DND-41 (cell line): Measurements from ENCODE around the gene CFAP20DC.
"Not testable (repeated sequence)": the region's sequence is repeated elsewhere in the genome, so short reads cannot be mapped to it uniquely, and the experiment has no call there.

Source experiments
- ATAC-seq: fragments of 200-7000 bp; cut with Tn5 transposase; 3 replicates; pipeline ENCODE4 v1.9.1; 2021; ENCODE audit warnings: low read depth; ENCODE audit not compliant: insufficient read depth
- DNase-seq: peaks from one replicate; pipeline ENCODE4 v3.0.0-alpha.2; 2020
- H2AFZ ChIP-seq: 2 replicates; pipeline ENCODE4 v1.6.0; 2012; ENCODE audit warnings: low read depth, low read length
- H3K27ac ChIP-seq: 2 replicates; pipeline ENCODE4 v1.5.1; 2012; ENCODE audit warnings: low read length, inconsistent platforms
- H3K27me3 ChIP-seq: fragments of 200-600 bp; sonication (generic); 2 replicates; pipeline ENCODE4 v1.6.0; 2012; ENCODE audit warnings: low read length, mild to moderate bottlenecking, inconsistent platforms; ENCODE audit not compliant: insufficient read depth, poor library complexity
- H3K36me3 ChIP-seq: 2 replicates; pipeline ENCODE4 v1.5.1; 2012; ENCODE audit warnings: low read length, inconsistent platforms; ENCODE audit not compliant: insufficient read depth
- H3K4me1 ChIP-seq: 2 replicates; pipeline ENCODE4 v1.5.1; 2012; ENCODE audit warnings: mild to moderate bottlenecking, low read length; ENCODE audit not compliant: insufficient read depth
- H3K4me2 ChIP-seq: 2 replicates; pipeline ENCODE4 v1.6.0; 2012; ENCODE audit warnings: mild to moderate bottlenecking, moderate library complexity, low read length, inconsistent platforms; ENCODE audit not compliant: insufficient read depth
- H3K4me3 ChIP-seq, 2 experiments: fragments of 200-600 bp in 1 of 2; shearing (Covaris generic) in 1 of 2; 2 replicates each; pipeline ENCODE4 v1.5.1; 2012 to 2016; ENCODE audit warnings: inconsistent platforms in 2 of 2, low read length in 2 of 2, mild to moderate bottlenecking in 2 of 2, low read depth in 1 of 2, moderate library complexity in 1 of 2
- H3K79me2 ChIP-seq: 2 replicates; pipeline ENCODE4 v1.6.0; 2012; ENCODE audit warnings: low read length, inconsistent platforms; ENCODE audit not compliant: insufficient read depth
- H3K9ac ChIP-seq: 2 replicates; pipeline ENCODE4 v1.6.0; 2012; ENCODE audit warnings: low read depth, mild to moderate bottlenecking, inconsistent platforms, low read length, moderate library complexity
- H3K9me3 ChIP-seq: 2 replicates; pipeline ENCODE4 v1.5.1; 2012; ENCODE audit warnings: low read length, moderate library complexity, mild to moderate bottlenecking, inconsistent platforms; ENCODE audit not compliant: insufficient read depth, severe bottlenecking
- H4K20me1 ChIP-seq: 2 replicates; pipeline ENCODE4 v1.6.0; 2012; ENCODE audit warnings: low read length; ENCODE audit not compliant: insufficient read depth
- EZH2 ChIP-seq: IDR thresholded peaks from 3 replicates; pipeline ENCODE4 v1.6.1; 2012; ENCODE audit warnings: borderline replicate concordance, low read depth, mild to moderate bottlenecking, moderate library complexity, low read length, inconsistent platforms; ENCODE audit not compliant: severe bottlenecking
- TF ChIP-seq, protein P1 (sequence below): IDR thresholded peaks from 2 replicates; pipeline ENCODE4 v1.5.1; 2012; ENCODE audit warnings: borderline replicate concordance, low read length, moderate library complexity, mild to moderate bottlenecking; ENCODE audit not compliant: poor library complexity, severe bottlenecking; ENCODE audit errors: extremely low read depth

The CFAP20DC gene

DNA sequence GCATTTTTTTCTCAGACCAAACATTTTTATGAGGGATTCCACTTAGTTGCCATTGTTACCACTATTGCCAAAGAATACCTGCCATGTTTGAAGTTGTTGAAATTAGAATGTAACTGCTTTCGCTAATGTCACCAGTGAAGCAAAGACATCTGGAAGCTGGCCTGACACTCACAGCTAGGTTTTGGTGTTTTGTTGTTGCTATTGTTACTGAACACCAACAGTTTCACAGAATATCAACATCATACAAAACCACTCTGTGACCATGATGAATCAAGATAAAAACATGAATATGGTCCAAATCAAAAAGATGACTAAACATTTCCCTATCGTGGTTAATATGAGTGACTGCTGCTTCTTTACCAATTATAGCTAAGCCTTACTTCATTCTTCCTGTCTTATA lies 6.9 kb upstream of the CFAP20DC start:
- Histone ChIP-seq H3K9ac (no peak overlapping the region), H3K27me3 (no peaks in the 10 kb centered on the region), H3K4me3 (no peak overlapping the region), H3K9me3 (no peaks in the 10 kb centered on the region), H3K4me2 (no peak overlapping the region), H2AFZ (no peak overlapping the region), H3K79me2 (no peaks in the 10 kb centered on the region), H3K36me3 (no peaks in the 10 kb centered on the region), H3K27ac (no peak overlapping the region), H3K4me1 (no peaks in the 10 kb centered on the region), H4K20me1 (no peaks in the 10 kb centered on the region)
- no peak for TF ChIP-seq EZH2
- TF ChIP-seq, protein P1, sequence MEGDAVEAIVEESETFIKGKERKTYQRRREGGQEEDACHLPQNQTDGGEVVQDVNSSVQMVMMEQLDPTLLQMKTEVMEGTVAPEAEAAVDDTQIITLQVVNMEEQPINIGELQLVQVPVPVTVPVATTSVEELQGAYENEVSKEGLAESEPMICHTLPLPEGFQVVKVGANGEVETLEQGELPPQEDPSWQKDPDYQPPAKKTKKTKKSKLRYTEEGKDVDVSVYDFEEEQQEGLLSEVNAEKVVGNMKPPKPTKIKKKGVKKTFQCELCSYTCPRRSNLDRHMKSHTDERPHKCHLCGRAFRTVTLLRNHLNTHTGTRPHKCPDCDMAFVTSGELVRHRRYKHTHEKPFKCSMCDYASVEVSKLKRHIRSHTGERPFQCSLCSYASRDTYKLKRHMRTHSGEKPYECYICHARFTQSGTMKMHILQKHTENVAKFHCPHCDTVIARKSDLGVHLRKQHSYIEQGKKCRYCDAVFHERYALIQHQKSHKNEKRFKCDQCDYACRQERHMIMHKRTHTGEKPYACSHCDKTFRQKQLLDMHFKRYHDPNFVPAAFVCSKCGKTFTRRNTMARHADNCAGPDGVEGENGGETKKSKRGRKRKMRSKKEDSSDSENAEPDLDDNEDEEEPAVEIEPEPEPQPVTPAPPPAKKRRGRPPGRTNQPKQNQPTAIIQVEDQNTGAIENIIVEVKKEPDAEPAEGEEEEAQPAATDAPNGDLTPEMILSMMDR: no peak
- ATAC-seq (no peak), DNase-seq (no peak)

DNA sequence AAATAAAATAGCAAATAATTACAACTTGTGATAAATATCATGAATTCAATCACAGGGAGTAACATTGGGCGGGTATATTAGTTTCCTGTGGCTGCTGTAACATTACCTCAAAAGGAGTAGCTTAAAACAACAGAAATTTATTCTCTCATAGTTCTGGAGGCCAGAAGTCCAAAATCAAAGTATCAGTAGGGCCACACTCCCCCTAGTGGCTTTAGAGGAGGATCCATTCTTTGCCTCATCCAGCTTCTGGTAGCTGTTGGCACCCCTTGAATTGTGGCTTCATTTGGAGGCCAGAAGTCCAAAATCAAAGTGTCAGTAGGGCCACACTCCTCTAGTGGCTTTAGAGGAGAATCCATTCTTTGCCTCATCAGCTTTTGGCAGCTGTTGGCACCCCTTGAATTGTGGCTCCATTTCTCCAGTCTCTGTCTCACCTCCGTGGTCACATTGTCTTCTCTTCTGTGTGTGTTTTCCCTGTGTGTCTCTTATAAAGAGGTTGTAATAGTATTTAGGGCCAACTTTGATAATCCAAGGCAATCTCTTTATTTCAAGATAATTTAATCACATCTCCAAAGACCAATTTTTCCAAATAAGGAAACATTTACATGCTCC lies 3.1 kb upstream of the CFAP20DC start:
- TF ChIP-seq, protein P1: peak; percentile 49
- no peak for TF ChIP-seq EZH2
- Histone ChIP-seq H3K4me1 (no peaks in the 10 kb centered on the region), H3K27ac (no peak overlapping the region), H3K36me3 (no peaks in the 10 kb centered on the region), H3K9ac (no peak overlapping the region), H2AFZ (no peak overlapping the region), H3K27me3 (no peaks in the 10 kb centered on the region), H3K79me2 (no peaks in the 10 kb centered on the region), H4K20me1 (no peaks in the 10 kb centered on the region), H3K4me2 (no peak overlapping the region), H3K9me3 (no peaks in the 10 kb centered on the region), H3K4me3 (no peak overlapping the region)
- no peak for DNase-seq
- ATAC-seq: no peak

DNA sequence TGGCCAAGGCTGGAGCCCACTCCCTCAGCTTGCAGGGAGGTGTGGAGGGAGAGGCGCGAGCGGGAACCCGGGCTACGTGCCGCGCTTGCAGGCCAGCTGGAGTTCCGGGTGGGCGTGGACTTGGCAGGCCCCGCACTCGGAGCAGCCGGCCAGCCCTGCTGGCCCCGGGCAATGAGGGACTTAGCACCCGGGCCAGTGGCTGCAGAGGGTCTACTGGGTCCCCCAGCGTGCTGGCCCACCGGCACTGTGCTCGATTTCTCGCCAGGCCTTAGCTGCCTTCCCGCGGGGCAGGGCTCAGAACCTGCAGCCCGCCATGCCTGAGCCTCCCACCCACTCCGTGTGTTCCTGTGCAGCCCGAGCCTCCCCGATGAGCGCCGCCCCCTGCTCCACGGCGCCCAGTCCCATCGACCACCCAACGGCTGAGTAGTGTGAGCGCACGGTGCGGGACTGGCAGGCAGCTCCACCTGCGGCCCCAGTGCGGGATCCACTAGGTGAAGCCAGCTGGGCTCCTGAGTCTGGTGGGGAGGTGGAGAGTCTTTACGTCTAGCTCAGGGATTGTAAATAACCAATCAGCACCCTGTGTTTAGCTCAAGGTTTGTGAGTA lies 1.1 kb upstream of the CFAP20DC start:
- not testable (repeated sequence) for H4K20me1 ChIP-seq, DNase-seq, H3K9ac ChIP-seq, H2AFZ ChIP-seq, ATAC-seq, H3K9me3 ChIP-seq, H3K4me2 ChIP-seq, H3K79me2 ChIP-seq, H3K27me3 ChIP-seq, H3K36me3 ChIP-seq, H3K27ac ChIP-seq, H3K4me1 ChIP-seq, H3K4me3 ChIP-seq

DNA sequence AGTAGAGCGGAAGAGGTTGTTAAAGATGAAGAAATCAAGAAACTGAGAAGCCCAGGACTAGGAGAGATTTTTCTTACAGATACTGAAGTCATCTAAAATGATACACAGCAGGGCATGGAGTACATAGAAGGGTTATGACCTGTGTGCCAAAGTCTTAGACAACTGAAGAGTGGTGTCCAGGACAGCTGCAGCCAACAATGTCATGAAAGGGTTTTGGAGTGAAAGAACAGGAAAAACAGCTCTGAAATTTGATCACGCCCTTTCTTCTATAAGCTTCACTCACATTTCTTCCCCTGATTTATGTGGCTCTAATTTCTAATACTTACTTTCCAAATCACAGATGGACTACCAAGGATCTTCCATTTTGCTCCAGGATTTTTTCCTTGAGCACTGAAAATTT lies 3.0 kb downstream of the CFAP20DC start:
- H2AFZ ChIP-seq: no peak overlapping the region
- no peaks in the 10 kb centered on the region for H3K79me2 ChIP-seq
- no peaks in the 10 kb centered on the region for H3K4me1 ChIP-seq
- DNase-seq (no peak), ATAC-seq (no peak)
- H3K36me3 ChIP-seq: no peaks in the 10 kb centered on the region
- H3K27ac ChIP-seq: no peak overlapping the region
- H3K9me3 ChIP-seq: no peaks in the 10 kb centered on the region
- H3K4me2 ChIP-seq: no peak overlapping the region
- no peak overlapping the region for H3K9ac ChIP-seq
- TF ChIP-seq, protein P1: no peak
- TF ChIP-seq EZH2: no peak
- H3K4me3 ChIP-seq: no peak overlapping the region
- H4K20me1 ChIP-seq: no peaks in the 10 kb centered on the region
- no peaks in the 10 kb centered on the region for H3K27me3 ChIP-seq
